ENCODE measurements around the gene PAEP.

PAEP gene

GRCh38 chr9:135580664-135581380, 19.3 kb downstream of the PAEP start:
- no peak for DNase-seq

- no peak for DNase-seq
Observed at GRCh38 chr9:135581636-135582426, 20.3 kb downstream of the PAEP start.

- no peak for DNase-seq
Observed at GRCh38 chr9:135582541-135582940, 21.0 kb downstream of the PAEP start.

- DNase-seq, result no peak
Observed at GRCh38 chr9:135582966-135583687, 21.6 kb downstream of the PAEP start.

GRCh38 chr9:135583688-135584011, 22.1 kb downstream of the PAEP start:
- no peak for DNase-seq

GRCh38 chr9:135584371-135584770, 22.8 kb downstream of the PAEP start:
- DNase-seq, result no peak

GRCh38 chr9:135584934-135585333, 23.4 kb downstream of the PAEP start:
- DNase-seq, result no peak

- no peak for DNase-seq
Observed at GRCh38 chr9:135586601-135587109, 25.1 kb downstream of the PAEP start.

- no peak for DNase-seq
Observed at GRCh38 chr9:135587658-135588057, 26.1 kb downstream of the PAEP start.

- no peak for DNase-seq
Observed at GRCh38 chr9:135588371-135588770, 26.8 kb downstream of the PAEP start.

GRCh38 chr9:135588886-135589595, 27.5 kb downstream of the PAEP start:
- DNase-seq, result no peak

- no peak for DNase-seq
Observed at GRCh38 chr9:135589596-135590485, 28.3 kb downstream of the PAEP start.

- no peak for DNase-seq
Observed at GRCh38 chr9:135590486-135591079, 29.0 kb downstream of the PAEP start.

GRCh38 chr9:135591506-135592330, 30.2 kb downstream of the PAEP start:
- no peak for DNase-seq

- no peak for DNase-seq
Observed at GRCh38 chr9:135592331-135592590, 30.7 kb downstream of the PAEP start.

- no peak for DNase-seq
Observed at GRCh38 chr9:135592625-135593024, 31.1 kb downstream of the PAEP start.

- DNase-seq, result no peak
Observed at GRCh38 chr9:135596211-135596610, 34.7 kb downstream of the PAEP start.

- no peak for DNase-seq
Observed at GRCh38 chr9:135600296-135600817, 38.8 kb downstream of the PAEP start.

- DNase-seq, result no peak
Observed at GRCh38 chr9:135601988-135602387, 40.4 kb downstream of the PAEP start.

GRCh38 chr9:135602789-135603481, 41.4 kb downstream of the PAEP start:
- no peak for DNase-seq

Measured in cortex of kidney (tissue), 1 donor.